ENCODE results near the gene ANO10.

- no peak for TF ChIP-seq CTCF (IDR thresholded peaks at IDR 0.05; ENCODE audit: low read length)
- no peak for TF ChIP-seq EZH2 (IDR thresholded peaks at IDR 0.05; ENCODE audit: borderline replicate concordance, low read length)
Observed at GRCh38 chr3:43388915-43389314, 232.9 kb downstream of the ANO10 start.

All from OCI-LY1 (cell line).